SK-N-SH treated with all-trans-retinoic acid at 6 μM for 48 hours (cell line): Measurements from ENCODE around the gene KIFAP3.
A peak's percentile ranks its signal among the peaks of the same experiment; 100 is the strongest.
"Not testable (repeated sequence)": the region's sequence is repeated elsewhere in the genome, so short reads cannot be mapped to it uniquely, and the experiment has no call there.

Experiments used
- ATAC-seq: fragments of 200-7000 bp; cut with Tn5 transposase; 3 replicates; pipeline ENCODE4 v1.9.1; 2020; ENCODE audit warnings: mild to moderate bottlenecking, moderate library complexity
- ARNTL ChIP-seq: fragments of 450-650 bp; formaldehyde crosslinking; IDR thresholded peaks from 2 replicates; pipeline ENCODE4 v1.5.0; 2020; ENCODE audit warnings: low read depth, mild to moderate bottlenecking, moderate library complexity, borderline replicate concordance
- BACH2 ChIP-seq: fragments of 250-450 bp; sonication (Bioruptor Pico); IDR thresholded peaks from 2 replicates; pipeline ENCODE4 v1.9.0; 2021; ENCODE audit warnings: mild to moderate bottlenecking, borderline replicate concordance
- CREB5 ChIP-seq: fragments of 250-450 bp; sonication (Bioruptor Pico); IDR thresholded peaks from 2 replicates; pipeline ENCODE4 v1.5.1; 2020; ENCODE audit warnings: low read depth, mild to moderate bottlenecking, moderate library complexity
- CSDC2 ChIP-seq: fragments of 250-450 bp; sonication (Bioruptor Pico); IDR thresholded peaks from 2 replicates; pipeline ENCODE4 v1.5.0; 2020; ENCODE audit warnings: mild to moderate bottlenecking, moderate library complexity
- CSRNP3 ChIP-seq: fragments of 250-450 bp; sonication (Bioruptor Pico); IDR thresholded peaks from 2 replicates; pipeline ENCODE4 v1.5.1; 2021; ENCODE audit warnings: mild to moderate bottlenecking, moderate library complexity
- GLIS3 ChIP-seq: fragments of 250-450 bp; sonication (Bioruptor Pico); IDR thresholded peaks from 2 replicates; pipeline ENCODE4 v1.5.0; 2020; ENCODE audit warnings: mild to moderate bottlenecking, moderate library complexity
- ISL1 ChIP-seq: fragments of 250-450 bp; sonication (Bioruptor Pico); IDR thresholded peaks from 2 replicates; pipeline ENCODE4 v2.1.2; 2022; ENCODE audit warnings: mild to moderate bottlenecking, moderate library complexity
- OSR1 ChIP-seq: fragments of 250-450 bp; sonication (Bioruptor Pico); IDR thresholded peaks from 2 replicates; pipeline ENCODE4 v1.8.0; 2022; ENCODE audit warnings: moderate library complexity, mild to moderate bottlenecking, inconsistent platforms
- PATZ1 ChIP-seq: fragments of 250-450 bp; sonication (Bioruptor Pico); IDR thresholded peaks from 2 replicates; pipeline ENCODE4 v1.8.0; 2020; ENCODE audit warnings: mild to moderate bottlenecking, moderate library complexity, borderline replicate concordance
- POU6F1 ChIP-seq: fragments of 250-450 bp; sonication (Bioruptor Pico); IDR thresholded peaks from 2 replicates; pipeline ENCODE4 v1.8.0; 2021; ENCODE audit warnings: low read depth, mild to moderate bottlenecking, moderate library complexity, borderline replicate concordance
- PPARA ChIP-seq: fragments of 250-450 bp; sonication (Bioruptor Pico); IDR thresholded peaks from 2 replicates; pipeline ENCODE4 v1.5.0; 2020; ENCODE audit warnings: mild to moderate bottlenecking, borderline replicate concordance
- RARB ChIP-seq: fragments of 250-450 bp; sonication (Bioruptor Pico); IDR thresholded peaks from 2 replicates; pipeline ENCODE4 v1.8.0; 2021; ENCODE audit warnings: mild to moderate bottlenecking, moderate library complexity
- TCF4 ChIP-seq: fragments of 250-450 bp; sonication (Bioruptor Pico); IDR thresholded peaks from 2 replicates; pipeline ENCODE4 v1.8.0; 2021; ENCODE audit warnings: mild to moderate bottlenecking, moderate library complexity, borderline replicate concordance
- TOX ChIP-seq: fragments of 250-450 bp; sonication (Bioruptor Pico); IDR thresholded peaks from 2 replicates; pipeline ENCODE4 v1.8.0; 2021; ENCODE audit warnings: mild to moderate bottlenecking, moderate library complexity, borderline replicate concordance
- TSHZ2 ChIP-seq: fragments of 250-450 bp; sonication (Bioruptor Pico); IDR thresholded peaks from 2 replicates; pipeline ENCODE4 v1.5.0; 2020; ENCODE audit warnings: mild to moderate bottlenecking, moderate library complexity
- ZC3H10 ChIP-seq: fragments of 250-450 bp; sonication (Bioruptor Pico); IDR thresholded peaks from 2 replicates; pipeline ENCODE4 v1.5.1; 2021; ENCODE audit warnings: mild to moderate bottlenecking, moderate library complexity
- ZFP3 ChIP-seq: fragments of 250-450 bp; sonication (Bioruptor Pico); IDR thresholded peaks from 2 replicates; pipeline ENCODE4 v1.5.0; 2020; ENCODE audit warnings: mild to moderate bottlenecking, moderate library complexity
- ZFP30 ChIP-seq: fragments of 450-650 bp; formaldehyde crosslinking; IDR thresholded peaks from 2 replicates; pipeline ENCODE4 v1.5.0; 2022; ENCODE audit warnings: mild to moderate bottlenecking, moderate library complexity
- ZNF565 ChIP-seq: fragments of 450-650 bp; formaldehyde crosslinking; conservative IDR thresholded peaks from 2 replicates; pipeline ENCODE4 v1.5.0; 2020; ENCODE audit warnings: low read depth, mild to moderate bottlenecking, moderate library complexity
- ZNF70 ChIP-seq: fragments of 450-650 bp; formaldehyde crosslinking; IDR thresholded peaks from 2 replicates; pipeline ENCODE4 v1.5.0; 2020; ENCODE audit warnings: mild to moderate bottlenecking, moderate library complexity
- ZNF8 ChIP-seq: fragments of 450-650 bp; formaldehyde crosslinking; IDR thresholded peaks from 2 replicates; pipeline ENCODE4 v1.5.0; 2020; ENCODE audit warnings: mild to moderate bottlenecking, moderate library complexity

The KIFAP3 gene

GRCh38 chr1:170010443-170010842, 64.1 kb downstream of the KIFAP3 start:
- peak; percentile 71 for ATAC-seq
- TF ChIP-seq CSRNP3 (CRISPR knock-in tag) = no peak
- TF ChIP-seq ISL1 (CRISPR knock-in tag) = no peak
- TF ChIP-seq GLIS3 (CRISPR knock-in tag) = no peak
- no peak for TF ChIP-seq POU6F1 (CRISPR knock-in tag)
- no peak for TF ChIP-seq TOX
- TF ChIP-seq ZNF565 = no peak
- no peak for TF ChIP-seq ZFP30
- no peak for TF ChIP-seq CREB5
- no peak for TF ChIP-seq TSHZ2 (CRISPR knock-in tag)
- no peak for TF ChIP-seq ZFP3 (CRISPR knock-in tag)
- TF ChIP-seq ZNF8 (CRISPR knock-in tag) = no peak
- TF ChIP-seq PPARA = no peak
- no peak for TF ChIP-seq ZNF70 (CRISPR knock-in tag)
- no peak for TF ChIP-seq ARNTL
- TF ChIP-seq PATZ1 (CRISPR knock-in tag) = no peak
- TF ChIP-seq ZC3H10 (CRISPR knock-in tag) = no peak
- TF ChIP-seq OSR1 = no peak

- TF ChIP-seq RARB (CRISPR knock-in tag) = no peak
- peak; percentile 44; the same call in 2 of the 3 replicates for ATAC-seq
These were observed 64.9 kb downstream of the KIFAP3 start for GRCh38 chr1:170009551-170009950.

- ATAC-seq = not testable (repeated sequence)
These were observed 65.8 kb downstream of the KIFAP3 start for GRCh38 chr1:170008745-170009144.

- not testable (repeated sequence) for ATAC-seq
These were observed 71.1 kb downstream of the KIFAP3 start for GRCh38 chr1:170003270-170003835.

GRCh38 chr1:170001266-170001665, 73.2 kb downstream of the KIFAP3 start:
- ATAC-seq = no peak
- TF ChIP-seq TCF4 (CRISPR knock-in tag) (no peak), GLIS3 (CRISPR knock-in tag) (no peak), POU6F1 (CRISPR knock-in tag) (no peak), CSRNP3 (CRISPR knock-in tag) (no peak), CSDC2 (CRISPR knock-in tag) (no peak), ZC3H10 (CRISPR knock-in tag) (no peak), PATZ1 (CRISPR knock-in tag) (no peak), BACH2 (CRISPR knock-in tag) (no peak), ZFP3 (CRISPR knock-in tag) (no peak)
